BJ (cell line): Measurements from ENCODE around the gene C12orf75. TPM values are rescaled to one million over a fixed set of nuclear protein-coding genes. Genes with fewer than 3 reads are reported as not detected.

Experiments used
- CTCF ChIA-PET: fragments of 350-600 bp; formaldehyde crosslinking; extraction: SDS; loops from one replicate; lab custom pipeline; 2021; ENCODE audit warnings: antibody characterized with exemption, inconsistent platforms; lab: Yijun Ruan, JAX
- POLR2A ChIA-PET: fragments of 300-600 bp; sonication (Branson Sonifier 250); formaldehyde crosslinking; extraction: SDS; loops from one replicate; lab custom pipeline; 2021; ENCODE audit warnings: antibody characterized with exemption; lab: Charles Lee
- DNase-seq: peaks from one replicate; pipeline ENCODE4 v3.0.0-alpha.2; 2011; ENCODE audit warnings: low read depth
- H3K27me3 ChIP-seq: 2 replicates; pipeline ENCODE4 v1.6.0; 2011; ENCODE audit warnings: low read length; ENCODE audit not compliant: control insufficient read depth, insufficient read depth
- H3K36me3 ChIP-seq: 2 replicates; pipeline ENCODE4 v1.5.1; 2011; ENCODE audit warnings: low read length; ENCODE audit not compliant: control insufficient read depth, insufficient read depth
- H3K4me3 ChIP-seq: 2 replicates; pipeline ENCODE4 v1.5.1; 2011; ENCODE audit warnings: low read depth, mild to moderate bottlenecking, control low read depth, low read length
- polyA plus RNA-seq: library from polyadenylated mRNA; depleted of rRNA; stranded (reverse); fragments of >200 nt; gene quantifications from 2 replicates; pipeline ENCODE4 v1.2.3, GENCODE V29; 2011
- TF ChIP-seq, protein P1 (sequence below): IDR thresholded peaks from 2 replicates; pipeline ENCODE4 v1.5.1; 2011; ENCODE audit warnings: low read depth, mild to moderate bottlenecking, control low read depth, inconsistent platforms, low read length, moderate library complexity; ENCODE audit not compliant: insufficient read depth

C12orf75 gene
- polyA plus RNA-seq, 1 experiment: 365 TPM

DNA sequence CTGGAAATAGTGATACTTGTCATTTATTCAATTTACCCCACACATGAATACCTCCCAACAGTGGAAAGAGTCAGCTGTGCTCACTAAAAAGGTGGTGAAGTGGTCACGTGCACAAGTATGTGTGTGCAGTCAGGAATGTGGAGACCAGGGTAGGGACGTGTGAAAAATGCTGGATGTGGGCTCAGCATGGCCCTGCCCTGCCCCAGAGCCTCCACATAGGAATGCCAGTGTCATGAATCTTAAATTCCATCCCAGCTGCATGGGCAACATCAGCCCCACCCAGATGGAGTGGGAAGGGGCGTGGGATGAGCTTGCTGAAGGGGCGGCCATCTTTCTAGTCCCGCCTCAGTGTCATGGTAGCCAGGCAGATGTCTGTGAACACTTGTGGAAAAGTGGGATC, 87.7 kb downstream of the C12orf75 start:
- TF ChIP-seq, protein P1, sequence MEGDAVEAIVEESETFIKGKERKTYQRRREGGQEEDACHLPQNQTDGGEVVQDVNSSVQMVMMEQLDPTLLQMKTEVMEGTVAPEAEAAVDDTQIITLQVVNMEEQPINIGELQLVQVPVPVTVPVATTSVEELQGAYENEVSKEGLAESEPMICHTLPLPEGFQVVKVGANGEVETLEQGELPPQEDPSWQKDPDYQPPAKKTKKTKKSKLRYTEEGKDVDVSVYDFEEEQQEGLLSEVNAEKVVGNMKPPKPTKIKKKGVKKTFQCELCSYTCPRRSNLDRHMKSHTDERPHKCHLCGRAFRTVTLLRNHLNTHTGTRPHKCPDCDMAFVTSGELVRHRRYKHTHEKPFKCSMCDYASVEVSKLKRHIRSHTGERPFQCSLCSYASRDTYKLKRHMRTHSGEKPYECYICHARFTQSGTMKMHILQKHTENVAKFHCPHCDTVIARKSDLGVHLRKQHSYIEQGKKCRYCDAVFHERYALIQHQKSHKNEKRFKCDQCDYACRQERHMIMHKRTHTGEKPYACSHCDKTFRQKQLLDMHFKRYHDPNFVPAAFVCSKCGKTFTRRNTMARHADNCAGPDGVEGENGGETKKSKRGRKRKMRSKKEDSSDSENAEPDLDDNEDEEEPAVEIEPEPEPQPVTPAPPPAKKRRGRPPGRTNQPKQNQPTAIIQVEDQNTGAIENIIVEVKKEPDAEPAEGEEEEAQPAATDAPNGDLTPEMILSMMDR: no peak
- POLR2A ChIA-PET: interaction anchor here (0.6 kb wide), 1 partner anchor 17 kb away, joined by 6 read pairs; no protein-coding TSS in a partner anchor

DNA sequence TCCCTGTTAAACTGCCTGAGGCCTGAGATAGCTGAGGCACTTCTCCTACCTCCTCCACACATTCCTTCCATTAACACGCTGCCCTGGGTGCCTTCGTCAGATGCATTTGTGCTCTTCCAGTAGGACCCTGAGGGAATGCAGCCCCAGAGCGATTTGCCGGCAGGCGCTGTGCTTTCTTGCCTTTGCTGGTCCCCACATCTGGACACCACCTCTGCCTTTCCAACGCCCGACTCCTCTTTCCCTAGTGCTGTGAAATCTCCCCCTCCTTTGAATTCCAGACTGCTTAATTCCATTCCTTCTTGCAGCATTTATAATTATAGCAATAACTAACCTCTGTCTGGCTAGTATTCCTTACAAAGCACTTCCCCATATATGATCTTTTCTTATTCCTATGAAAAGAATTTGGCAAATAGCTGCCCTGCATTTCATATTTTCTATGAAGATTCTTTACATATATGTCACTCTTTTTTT, 88.4 kb downstream of the C12orf75 start:
- CTCF ChIA-PET: interaction anchor here (0.6 to 4.4 kb wide), 11 partner anchors 16 to 863 kb away, joined by 3 to 57 read pairs (median 4); partner anchors contain the start of gene NUAK1

More for the DNA sequence above, 87.7 kb downstream of the C12orf75 start:
- no peaks in the 10 kb centered on the region for H3K27me3 ChIP-seq
- no peak overlapping the region for H3K4me3 ChIP-seq
- no peaks in the 10 kb centered on the region for H3K36me3 ChIP-seq
- peak; percentile 97 for DNase-seq
- CTCF ChIA-PET: interaction anchor here (0.6 to 4.4 kb wide), 8 partner anchors 15 to 806 kb away, joined by 3 to 57 read pairs (median 4); partner anchors contain the start of gene NUAK1

DNA sequence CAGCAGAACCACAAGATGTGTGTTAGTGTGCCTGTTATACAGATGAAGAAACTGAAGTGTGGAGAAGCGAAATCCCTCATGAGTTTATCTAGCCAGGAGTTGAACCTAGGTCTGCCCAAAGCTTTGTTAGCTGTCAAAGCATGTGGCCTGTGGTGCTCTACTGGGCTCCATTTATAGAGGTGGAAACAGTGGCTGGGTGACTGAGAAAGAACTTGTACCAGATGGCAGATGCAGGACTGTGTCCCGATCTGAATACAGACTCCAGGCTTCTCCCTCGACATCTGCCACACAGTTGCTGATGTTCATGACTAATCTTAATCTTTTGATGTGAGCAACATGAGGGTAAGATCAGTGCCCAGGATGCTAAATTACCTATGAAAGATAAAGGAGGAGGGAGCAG, 89.1 kb downstream of the C12orf75 start:
- Histone ChIP-seq H3K27me3 (no peaks in the 10 kb centered on the region), H3K36me3 (no peaks in the 10 kb centered on the region), H3K4me3 (no peak overlapping the region)
- ChIA-PET CTCF (interaction anchor here (0.9 to 4.4 kb wide), 19 partner anchors 11 to 808 kb away, joined by 3 to 57 read pairs (median 5); partner anchors contain the start of gene NUAK1), POLR2A (no interaction called here)
- TF ChIP-seq, protein P1: no peak
- no peak for DNase-seq

More for the DNA sequence above, 88.4 kb downstream of the C12orf75 start:
- TF ChIP-seq, protein P1: no peak
- no peak overlapping the region for H3K4me3 ChIP-seq
- POLR2A ChIA-PET: no interaction called here
- H3K27me3 ChIP-seq: no peaks in the 10 kb centered on the region
- H3K36me3 ChIP-seq: no peaks in the 10 kb centered on the region
- DNase-seq: peak; percentile 90

DNA sequence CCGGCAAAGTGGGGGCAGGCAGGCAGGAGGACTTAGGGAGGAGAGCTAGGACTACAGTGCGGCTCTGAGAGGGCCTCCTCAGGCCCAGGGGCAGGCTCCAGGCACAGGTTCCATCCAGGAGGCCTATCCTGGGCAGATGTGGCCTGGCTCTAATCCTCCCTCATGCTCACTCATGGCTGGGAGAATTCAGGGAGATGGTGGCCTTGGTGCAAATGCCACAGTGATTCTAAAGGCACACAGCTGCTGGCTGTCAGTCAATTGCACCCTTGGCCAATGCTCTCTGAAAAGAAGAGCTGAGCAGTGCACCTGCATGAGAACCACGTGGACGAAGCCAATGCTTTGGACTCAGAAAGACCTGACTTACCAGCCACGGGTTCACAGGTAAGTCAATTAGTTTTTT, 89.6 kb downstream of the C12orf75 start:
- POLR2A ChIA-PET: interaction anchor here (0.5 kb wide), 1 partner anchor 1353 kb away, joined by 4 read pairs; no protein-coding TSS in a partner anchor

DNA sequence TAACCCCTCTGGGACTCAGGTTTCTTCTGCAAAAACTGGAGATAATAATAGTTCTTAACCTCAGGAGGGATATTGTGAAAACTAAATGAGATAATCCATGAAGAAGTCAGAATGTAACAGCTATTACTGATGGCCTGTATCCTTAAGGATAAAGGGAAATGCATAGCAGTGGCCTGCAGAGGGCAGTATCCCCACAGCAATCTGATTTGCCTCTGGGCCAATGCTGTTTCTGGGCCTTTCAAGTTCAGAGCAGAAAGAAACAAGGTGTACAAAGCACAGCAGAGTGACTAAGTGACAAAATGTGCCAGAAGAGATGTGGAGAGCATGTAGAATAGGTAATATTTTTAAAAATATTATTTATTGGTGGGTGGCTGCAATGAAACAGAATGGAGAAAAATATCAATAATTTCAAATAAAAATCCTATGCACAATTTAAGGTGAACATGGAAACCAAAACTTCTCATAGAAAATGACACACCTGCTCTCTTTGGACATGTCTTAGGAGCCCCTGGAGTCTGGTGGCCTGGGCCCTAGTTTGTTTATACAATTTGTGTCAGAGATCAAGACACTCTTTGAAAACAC, 90.3 kb downstream of the C12orf75 start:
- POLR2A ChIA-PET: interaction anchor here (0.5 kb wide), 1 partner anchor 1352 kb away, joined by 4 read pairs; no protein-coding TSS in a partner anchor

More for the DNA sequence above, 89.6 kb downstream of the C12orf75 start:
- TF ChIP-seq, protein P1: no peak
- H3K4me3 ChIP-seq: no peak overlapping the region
- no peak for DNase-seq
- no peaks in the 10 kb centered on the region for H3K36me3 ChIP-seq
- CTCF ChIA-PET: interaction anchor here (0.6 to 4.4 kb wide), 43 partner anchors 10 to 807 kb away, joined by 3 to 57 read pairs (median 3); partner anchors contain the start of gene NUAK1
- no peaks in the 10 kb centered on the region for H3K27me3 ChIP-seq

More for the DNA sequence above, 90.3 kb downstream of the C12orf75 start:
- DNase-seq: no peak
- CTCF ChIA-PET: interaction anchor here (0.6 to 4.4 kb wide), 45 partner anchors 10 to 807 kb away, joined by 3 to 57 read pairs (median 3); partner anchors contain the start of gene NUAK1
- H3K4me3 ChIP-seq: no peak overlapping the region
- no peaks in the 10 kb centered on the region for H3K36me3 ChIP-seq
- H3K27me3 ChIP-seq: no peaks in the 10 kb centered on the region
- TF ChIP-seq, protein P1: peak; percentile 84
